Mesenchymal stem cell (in vitro differentiated cells and primary cell): ENCODE data around the gene UBE2U.
A peak's percentile ranks its signal among the peaks of the same experiment; 100 is the strongest.
"Not testable (repeated sequence)": the region's sequence is repeated elsewhere in the genome, so short reads cannot be mapped to it uniquely, and the experiment has no call there.

Experiments used
- DNase-seq: peaks from one replicate; pipeline ENCODE4 v3.0.0-alpha.2; 2013
- H2AFZ ChIP-seq: one replicate; pipeline ENCODE4 v1.6.1; 2013; ENCODE audit warnings: low read depth, mild to moderate bottlenecking, control low read depth, inconsistent platforms, low read length, moderate library complexity
- H2AK5ac ChIP-seq: 2 replicates; pipeline ENCODE4 v1.6.1; 2013; ENCODE audit warnings: low read length, moderate library complexity, mild to moderate bottlenecking, inconsistent platforms; ENCODE audit not compliant: severe bottlenecking
- H2BK120ac ChIP-seq: one replicate; pipeline ENCODE4 v1.6.1; 2013; ENCODE audit warnings: low read depth, mild to moderate bottlenecking, inconsistent platforms, low read length, moderate library complexity
- H2BK12ac ChIP-seq, 2 experiments: one replicate each; pipeline ENCODE4 v1.6.1; 2013; ENCODE audit warnings: inconsistent platforms in 2 of 2, low read length in 2 of 2, mild to moderate bottlenecking in 2 of 2, moderate library complexity in 2 of 2, control low read depth in 1 of 2
- H2BK15ac ChIP-seq: one replicate; pipeline ENCODE4 v1.6.1; 2013; ENCODE audit warnings: mild to moderate bottlenecking, low read depth, inconsistent platforms; ENCODE audit not compliant: poor library complexity, severe bottlenecking
- H2BK5ac ChIP-seq: 2 replicates; pipeline ENCODE4 v1.6.1; 2013; ENCODE audit warnings: low read depth, mild to moderate bottlenecking, low read length, control low read depth, inconsistent platforms; ENCODE audit not compliant: poor library complexity, severe bottlenecking
- H3K14ac ChIP-seq, 2 experiments: one replicate each; pipeline ENCODE4 v1.6.1; 2013; ENCODE audit warnings: inconsistent platforms in 2 of 2, low read length in 2 of 2, control low read depth in 1 of 2, mild to moderate bottlenecking in 1 of 2, moderate library complexity in 1 of 2
- H3K18ac ChIP-seq, 2 experiments: one replicate each; pipeline ENCODE4 v1.6.1; 2013; ENCODE audit warnings: inconsistent platforms in 2 of 2, low read length in 2 of 2, control low read depth in 1 of 2, low read depth in 1 of 2, mild to moderate bottlenecking in 1 of 2
- H3K23ac ChIP-seq, 2 experiments: one replicate each; pipeline ENCODE4 v1.6.1; 2013; ENCODE audit warnings: inconsistent platforms in 2 of 2, low read length in 2 of 2, mild to moderate bottlenecking in 2 of 2, moderate library complexity in 2 of 2, control low read depth in 1 of 2
- H3K27ac ChIP-seq: 2 replicates; pipeline ENCODE4 v1.5.1; 2013; ENCODE audit warnings: mild to moderate bottlenecking, moderate library complexity, low read length, control low read depth, inconsistent platforms; ENCODE audit not compliant: poor library complexity, severe bottlenecking
- H3K27me3 ChIP-seq, 2 experiments: 2 replicates each; pipeline versions ENCODE4 v1.6.1 to v1.7.0; 2013; ENCODE audit warnings: low read length in 2 of 2, mild to moderate bottlenecking in 2 of 2, moderate library complexity in 2 of 2, control low read depth in 1 of 2, inconsistent platforms in 1 of 2; ENCODE audit not compliant: control insufficient read depth in 1 of 2, insufficient read depth in 1 of 2
- H3K36me3 ChIP-seq, 2 experiments: 2 replicates each; pipeline versions ENCODE4 v1.6.1 to v1.7.0; 2013; ENCODE audit warnings: low read length in 2 of 2, control low read depth in 1 of 2, inconsistent platforms in 1 of 2, low read depth in 1 of 2, mild to moderate bottlenecking in 1 of 2; ENCODE audit not compliant: insufficient read depth in 2 of 2, control insufficient read depth in 1 of 2
- H3K4ac ChIP-seq, 2 experiments: one replicate each; pipeline ENCODE4 v1.6.1; 2013; ENCODE audit warnings: inconsistent platforms in 2 of 2, low read length in 2 of 2, mild to moderate bottlenecking in 2 of 2, moderate library complexity in 2 of 2, control low read depth in 1 of 2, low read depth in 1 of 2
- H3K4me1 ChIP-seq: 2 replicates; pipeline ENCODE4 v1.6.1; 2013; ENCODE audit warnings: low read depth, low read length, control low read depth; ENCODE audit not compliant: control insufficient read depth, insufficient read depth
- H3K4me2 ChIP-seq: 2 replicates; pipeline ENCODE4 v1.6.1; 2013; ENCODE audit warnings: low read length, mild to moderate bottlenecking, inconsistent platforms; ENCODE audit not compliant: poor library complexity, severe bottlenecking
- H3K4me3 ChIP-seq, 2 experiments: 2 replicates each; pipeline versions ENCODE4 v1.5.1 to v1.7.0; 2013; ENCODE audit warnings: low read length in 2 of 2, mild to moderate bottlenecking in 2 of 2, control low read depth in 1 of 2, low read depth in 1 of 2; ENCODE audit not compliant: insufficient read depth in 1 of 2
- H3K79me1 ChIP-seq: replicated peaks from 2 replicates; pipeline ENCODE4 v1.6.1; 2013; ENCODE audit warnings: mild to moderate bottlenecking, control low read depth, low read length, inconsistent platforms; ENCODE audit not compliant: poor library complexity, severe bottlenecking
- H3K9ac ChIP-seq: 2 replicates; pipeline ENCODE4 v1.7.0; 2013; ENCODE audit warnings: mild to moderate bottlenecking, low read length, moderate library complexity
- H3K9me3 ChIP-seq: 2 replicates; pipeline ENCODE4 v1.7.0; 2013; ENCODE audit warnings: mild to moderate bottlenecking, low read length; ENCODE audit not compliant: control insufficient read depth
- H4K8ac ChIP-seq: one replicate; pipeline ENCODE4 v1.6.1; 2013; ENCODE audit warnings: inconsistent platforms, mild to moderate bottlenecking, low read length, moderate library complexity
- H4K91ac ChIP-seq: one replicate; pipeline ENCODE4 v1.6.1; 2013; ENCODE audit warnings: mild to moderate bottlenecking, low read length, inconsistent platforms
- WGBS: methylation state at CpG from one replicate; pipeline ENCODE4 v1.1.7; 2013; ENCODE audit warnings: mixed read lengths; 5-methylcytosine and 5-hydroxymethylcytosine counted together

The UBE2U gene

DNA sequence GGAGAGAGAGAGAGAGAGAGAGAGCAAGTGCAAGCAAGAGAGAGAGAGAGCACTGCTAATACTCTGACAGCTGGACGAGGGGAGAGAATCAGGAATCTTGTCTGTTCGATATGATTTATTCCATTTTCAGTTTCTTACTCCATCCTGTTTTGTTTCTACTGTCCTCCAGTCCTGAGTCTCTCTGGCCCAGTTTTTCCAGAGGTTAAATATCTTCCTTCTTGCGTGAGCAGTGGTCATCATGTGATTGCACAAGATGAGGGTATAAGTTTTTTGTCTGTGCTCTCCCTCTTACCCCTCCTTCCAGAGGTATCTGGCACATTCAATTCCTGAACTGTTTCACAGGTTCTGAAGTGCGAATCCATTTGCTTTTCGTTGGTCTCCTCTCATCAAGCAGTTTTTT lies 16.8 kb downstream of the UBE2U start:
- no peak for DNase-seq
- Histone ChIP-seq H2BK12ac (no peak overlapping the region), H3K4me3 (no peak overlapping the region), H3K18ac (no peak overlapping the region), H4K91ac (no peak overlapping the region), H3K36me3 (no peaks in the 10 kb centered on the region), H3K4ac (no peak overlapping the region), H3K9ac (no peak overlapping the region), H2BK15ac (no peak overlapping the region), H3K27me3 (no peaks in the 10 kb centered on the region), H3K9me3 (no peaks in the 10 kb centered on the region), H2AK5ac (no peak overlapping the region), H4K8ac (no peak overlapping the region), H2AFZ (no peak overlapping the region), H3K14ac (no peak overlapping the region), H2BK120ac (no peak overlapping the region), H3K79me1 (no peaks in the 10 kb centered on the region), H3K4me2 (no peak overlapping the region), H3K23ac (no peak overlapping the region), H3K4me1 (no peaks in the 10 kb centered on the region), H3K27ac (no peak overlapping the region), H2BK5ac (no peak overlapping the region)
- 89% methylated on average over 3 of the region's 5 CpGs for WGBS

DNA sequence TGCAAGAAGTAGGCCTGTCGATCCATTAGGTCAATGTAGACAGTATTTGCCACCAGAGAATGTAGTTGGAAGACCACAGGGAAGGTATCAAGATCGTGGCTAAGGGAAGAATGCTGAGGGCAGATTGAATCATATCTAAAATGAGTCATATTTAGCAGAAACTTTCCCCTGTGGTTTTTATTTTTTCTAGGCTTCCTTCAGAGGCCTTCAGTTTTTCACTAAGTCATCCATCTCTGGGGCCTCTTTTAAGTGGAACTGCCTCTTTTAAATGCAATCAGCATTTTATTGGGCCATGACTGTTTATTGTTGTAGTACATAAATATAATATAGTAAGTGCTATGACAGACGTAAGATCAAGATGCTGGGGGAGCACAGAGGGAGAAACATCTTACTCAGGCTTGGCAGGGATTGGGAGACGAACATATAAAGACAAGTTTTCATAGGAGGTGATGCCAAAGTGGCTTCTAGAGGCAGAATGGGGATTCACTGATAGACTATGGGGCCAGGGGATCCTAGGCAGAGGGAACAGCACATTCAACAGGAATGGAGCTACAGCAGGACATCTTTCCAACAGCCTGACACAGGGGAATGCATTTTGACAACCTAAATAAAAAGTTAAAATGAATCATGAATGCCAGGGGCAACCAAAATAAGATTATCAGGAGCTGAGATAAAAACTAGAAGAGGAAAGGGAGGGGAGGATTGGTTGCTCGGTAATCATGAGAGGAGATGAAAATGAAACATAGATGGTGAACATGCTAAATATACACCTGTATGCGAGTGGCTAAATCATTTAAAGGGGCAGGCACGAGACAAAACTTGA lies 20.1 kb downstream of the UBE2U start:
- no peak overlapping the region for H2BK15ac ChIP-seq
- no peak overlapping the region for H3K23ac ChIP-seq
- H3K27me3 ChIP-seq = no peaks in the 10 kb centered on the region

DNA sequence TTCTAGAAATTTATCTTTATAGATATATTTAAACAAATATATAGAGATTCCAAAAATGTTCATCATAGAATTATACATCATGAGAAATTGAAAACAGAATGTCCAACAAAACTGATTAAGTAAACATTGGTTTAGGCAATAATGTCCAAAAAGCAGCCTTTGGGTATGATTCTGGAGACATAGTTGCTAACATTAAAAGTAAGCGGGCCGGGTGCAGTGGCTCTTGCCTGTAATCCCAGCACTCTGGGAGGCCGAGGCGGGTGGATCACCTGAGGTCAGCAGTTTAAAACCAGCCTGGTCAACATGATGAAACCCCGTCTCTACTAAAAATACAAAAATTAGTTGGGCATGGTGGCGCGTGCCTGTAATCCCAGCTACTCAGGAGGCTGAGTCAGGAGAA lies 20.8 kb downstream of the UBE2U start:
- H3K4me3 ChIP-seq, H2AFZ ChIP-seq, H2AK5ac ChIP-seq, H3K23ac ChIP-seq, H3K9me3 ChIP-seq, H3K36me3 ChIP-seq, H3K27me3 ChIP-seq, H3K4ac ChIP-seq, H2BK5ac ChIP-seq, H4K91ac ChIP-seq, H2BK12ac ChIP-seq, H3K27ac ChIP-seq, H4K8ac ChIP-seq, H2BK120ac ChIP-seq, DNase-seq, H2BK15ac ChIP-seq, H3K18ac ChIP-seq, H3K79me1 ChIP-seq, H3K9ac ChIP-seq, H3K4me2 ChIP-seq, H3K4me1 ChIP-seq, H3K14ac ChIP-seq: not testable (repeated sequence)
- WGBS = 97% methylated on average over 7 of the region's 7 CpGs

More for the DNA sequence above, 20.1 kb downstream of the UBE2U start:
- no peak overlapping the region for H2AK5ac ChIP-seq
- peak overlapping the region; percentile 61 for H3K9ac ChIP-seq
- no peak overlapping the region for H4K8ac ChIP-seq
- no peak overlapping the region for H2BK12ac ChIP-seq
- no peak overlapping the region for H4K91ac ChIP-seq
- no peaks in the 10 kb centered on the region for H3K79me1 ChIP-seq
- no peak overlapping the region for H2BK5ac ChIP-seq
- H2BK120ac ChIP-seq = no peak overlapping the region
- H3K4me1 ChIP-seq = no peaks in the 10 kb centered on the region
- no peak overlapping the region for H3K4me3 ChIP-seq
- H2AFZ ChIP-seq = no peak overlapping the region
- H3K14ac ChIP-seq = no peak overlapping the region
- peaks cover 6% of the 10 kb centered on the region for H3K9me3 ChIP-seq
- peak overlapping the region; percentile 79 for H3K27ac ChIP-seq
- H3K4ac ChIP-seq = no peak overlapping the region
- peak; percentile 90 for DNase-seq
- WGBS = 25% methylated on average over 4 of the region's 7 CpGs
- no peak overlapping the region for H3K18ac ChIP-seq
- H3K4me2 ChIP-seq = no peak overlapping the region
- no peaks in the 10 kb centered on the region for H3K36me3 ChIP-seq

DNA sequence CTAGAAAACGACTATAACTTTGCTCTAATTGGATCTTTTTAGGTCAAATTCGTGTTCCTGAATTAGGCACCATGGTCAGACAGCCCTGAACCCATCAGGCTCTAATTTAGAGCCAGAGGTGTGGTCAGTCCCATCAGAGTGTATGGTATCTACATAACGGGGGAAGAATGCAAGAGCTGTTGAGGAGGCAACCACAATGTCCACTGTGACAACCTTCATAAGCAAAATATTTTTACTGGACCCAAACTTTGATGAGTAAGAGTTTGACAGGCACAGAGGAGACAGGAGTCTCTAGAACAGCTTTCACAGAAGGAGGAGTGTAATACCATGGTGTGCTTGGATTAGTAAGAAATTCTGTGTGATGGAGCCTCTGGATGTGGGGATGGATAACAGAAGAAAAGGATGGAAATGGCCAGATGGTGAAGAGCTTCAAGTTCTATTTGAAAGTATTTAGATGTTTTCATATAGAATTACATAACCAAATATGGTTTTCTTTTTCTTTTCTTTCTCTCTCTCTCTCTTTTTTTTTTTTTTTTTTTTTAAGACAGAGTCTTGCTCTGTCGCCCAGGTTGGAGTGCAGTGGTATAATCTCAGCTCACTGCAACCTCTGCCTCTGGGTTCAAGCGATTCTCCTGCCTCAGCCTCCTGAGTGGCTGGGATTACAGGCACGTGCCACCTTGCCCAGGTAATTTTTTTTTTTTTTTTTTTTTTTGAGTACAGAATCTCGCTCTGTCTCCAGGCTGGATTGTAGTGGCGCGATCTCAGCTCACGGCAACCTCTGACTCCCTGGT lies 24.9 kb downstream of the UBE2U start:
- no peak for DNase-seq
- Histone ChIP-seq H3K4me2 (no peak overlapping the region), H3K27ac (no peak overlapping the region), H2AFZ (no peak overlapping the region), H3K4me3 (no peak overlapping the region), H2AK5ac (no peak overlapping the region), H3K4ac (no peak overlapping the region), H2BK15ac (no peak overlapping the region), H3K27me3 (no peaks in the 10 kb centered on the region), H2BK12ac (no peak overlapping the region), H4K91ac (no peak overlapping the region), H2BK5ac (no peak overlapping the region), H3K14ac (no peak overlapping the region), H3K9ac (no peak overlapping the region), H3K9me3 (peaks cover 6% of the 10 kb centered on the region), H3K4me1 (no peaks in the 10 kb centered on the region), H2BK120ac (no peak overlapping the region), H3K79me1 (no peaks in the 10 kb centered on the region), H3K23ac (no peak overlapping the region), H4K8ac (no peak overlapping the region), H3K36me3 (no peaks in the 10 kb centered on the region), H3K18ac (no peak overlapping the region)
- 82% methylated on average over 10 of the region's 10 CpGs for WGBS
